GM03348 (cell line): Measurements from ENCODE around the gene NAT16.
"Not testable (repeated sequence)": the region's sequence is repeated elsewhere in the genome, so short reads cannot be mapped to it uniquely, and the experiment has no call there.

Experiments
- DNase-seq: peaks from one replicate; pipeline ENCODE4 v3.0.0; 2012; ENCODE audit warnings: low spot score

Gene NAT16

GRCh38 chr7:101201695-101202602 lies 21.9 kb upstream of the NAT16 start:
- peak; percentile 40 for DNase-seq

GRCh38 chr7:101200862-101201599 lies 20.9 kb upstream of the NAT16 start, which contains the start of gene MOGAT3:
MOGAT3 (minus strand) TSS chr7:101201036; CDS start chr7:101200854, 182 bp downstream.
- no peak for DNase-seq

- no peak for DNase-seq
Observed at GRCh38 chr7:101200504-101200861, 20.4 kb upstream of the NAT16 start.

DNA sequence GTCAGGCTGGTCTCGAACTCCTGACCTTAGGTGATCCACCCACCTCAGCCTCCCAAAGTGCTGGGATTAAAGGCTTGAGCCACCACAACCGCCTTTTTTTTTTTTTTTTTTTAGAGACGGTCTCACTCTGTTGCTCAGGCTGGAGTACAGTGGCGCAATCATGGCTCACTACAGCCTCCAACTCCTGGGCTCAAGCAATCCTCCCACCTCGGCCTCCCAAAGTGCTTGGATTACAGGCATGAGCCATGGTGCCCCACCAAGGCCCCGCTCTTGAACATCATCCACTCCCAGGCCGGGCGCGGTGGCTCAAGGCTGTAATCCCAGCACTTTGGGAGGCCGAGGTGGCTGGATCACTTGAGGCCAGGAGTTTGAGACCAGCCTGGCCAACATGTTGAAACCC lies 19.4 kb upstream of the NAT16 start:
- DNase-seq = not testable (repeated sequence)

DNA sequence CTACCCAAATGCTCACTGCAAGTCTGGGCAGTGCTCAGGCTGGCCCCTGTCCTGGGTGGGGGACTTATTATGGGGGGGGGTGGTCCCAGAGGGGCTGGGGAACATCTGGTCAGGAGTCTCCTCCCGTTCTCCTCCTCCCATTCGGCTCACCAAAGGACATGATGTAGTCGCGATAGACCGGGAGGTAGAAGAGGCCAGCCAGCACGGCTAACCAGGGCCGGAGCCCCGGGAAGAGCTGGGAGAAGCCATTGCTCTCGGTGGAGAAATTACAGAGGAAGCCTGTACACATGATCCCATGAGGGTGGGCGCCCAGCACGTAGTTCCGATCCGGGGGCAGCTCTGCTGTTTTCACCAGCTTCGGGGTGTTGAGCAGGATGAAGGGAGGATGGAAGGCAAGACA lies 18.4 kb upstream of the NAT16 start:
- DNase-seq = no peak

GRCh38 chr7:101197991-101198390 lies 17.9 kb upstream of the NAT16 start:
- no peak for DNase-seq

DNA sequence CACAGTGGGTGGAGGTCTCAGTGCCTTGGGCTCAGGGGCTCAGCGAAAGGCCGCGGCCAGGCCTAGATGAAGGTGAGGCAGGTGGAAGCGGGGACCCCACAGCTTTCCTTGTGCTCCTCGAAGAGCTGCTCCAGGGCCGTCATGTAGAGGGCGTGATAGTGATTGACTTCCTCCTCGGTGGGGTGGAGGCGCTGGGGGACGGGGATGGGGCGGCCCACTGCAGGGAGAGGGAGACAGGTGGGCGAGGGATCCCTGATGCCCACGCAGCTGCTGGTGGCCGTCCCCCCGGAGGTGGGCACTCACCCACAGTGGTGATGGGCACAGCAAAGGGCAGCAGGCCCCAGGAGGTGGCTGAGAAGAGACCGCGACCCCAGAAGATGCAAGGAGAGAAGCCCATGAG lies 15.8 kb upstream of the NAT16 start:
- no peak for DNase-seq

GRCh38 chr7:101189109-101189508 lies 9.0 kb upstream of the NAT16 start:
- DNase-seq = no peak

DNA sequence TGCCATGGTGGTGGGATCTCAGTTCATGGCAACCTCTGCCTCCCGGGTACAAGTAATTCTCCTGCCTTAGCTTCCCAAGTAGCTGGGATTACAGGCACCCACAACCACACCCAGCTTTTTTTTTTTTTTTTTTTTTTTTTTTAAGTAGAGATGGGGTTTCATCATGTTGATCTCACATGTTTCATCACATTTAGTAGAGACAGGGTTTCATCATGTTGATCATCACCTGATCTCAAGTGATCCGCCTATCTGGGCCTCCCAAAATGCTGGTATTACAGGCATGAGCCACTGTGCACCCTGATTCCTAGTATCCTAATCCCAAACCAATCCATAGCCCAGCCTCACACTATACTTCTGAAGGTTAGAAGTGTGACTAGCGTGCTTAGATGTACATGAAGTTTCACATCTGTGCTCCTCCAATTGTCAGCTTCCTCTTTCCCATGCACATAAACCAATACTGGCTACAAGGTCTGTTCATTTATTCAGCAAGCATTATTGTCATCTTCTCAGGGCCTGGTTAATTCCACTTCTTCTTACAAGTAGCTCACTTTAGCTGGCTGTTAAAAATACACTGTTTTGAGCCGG lies 6.8 kb upstream of the NAT16 start:
- DNase-seq = no peak

DNA sequence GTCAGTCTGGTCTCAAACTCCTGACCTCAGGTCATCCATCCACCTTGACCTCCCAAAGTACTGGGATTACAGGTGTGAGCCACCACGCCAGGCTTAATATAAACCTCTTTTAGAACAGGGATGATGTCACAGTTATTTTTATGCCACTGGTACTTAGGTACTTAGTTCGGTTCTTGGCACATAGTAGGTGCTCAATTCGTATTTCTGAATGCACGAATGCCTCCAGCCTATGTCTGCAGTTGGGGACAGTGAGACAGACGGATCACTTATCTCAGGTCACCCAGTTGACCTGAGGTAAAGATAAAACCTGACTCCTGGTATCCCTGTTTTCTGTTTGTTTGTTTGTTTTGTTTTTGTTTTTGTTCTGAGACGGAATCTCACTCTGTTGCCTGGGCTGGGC lies 6.1 kb upstream of the NAT16 start:
- no peak for DNase-seq

- DNase-seq = peak; percentile 37
Observed at GRCh38 chr7:101185258-101185839, 5.3 kb upstream of the NAT16 start.

- DNase-seq = no peak
Observed at GRCh38 chr7:101179713-101180112, 380 bp downstream of the NAT16 start.

GRCh38 chr7:101179117-101179516 lies 976 bp downstream of the NAT16 start:
- no peak for DNase-seq

- DNase-seq = no peak
Observed at GRCh38 chr7:101177644-101178043, 2.4 kb downstream of the NAT16 start.

- DNase-seq = no peak
Observed at GRCh38 chr7:101175664-101176063, 4.4 kb downstream of the NAT16 start.

DNA sequence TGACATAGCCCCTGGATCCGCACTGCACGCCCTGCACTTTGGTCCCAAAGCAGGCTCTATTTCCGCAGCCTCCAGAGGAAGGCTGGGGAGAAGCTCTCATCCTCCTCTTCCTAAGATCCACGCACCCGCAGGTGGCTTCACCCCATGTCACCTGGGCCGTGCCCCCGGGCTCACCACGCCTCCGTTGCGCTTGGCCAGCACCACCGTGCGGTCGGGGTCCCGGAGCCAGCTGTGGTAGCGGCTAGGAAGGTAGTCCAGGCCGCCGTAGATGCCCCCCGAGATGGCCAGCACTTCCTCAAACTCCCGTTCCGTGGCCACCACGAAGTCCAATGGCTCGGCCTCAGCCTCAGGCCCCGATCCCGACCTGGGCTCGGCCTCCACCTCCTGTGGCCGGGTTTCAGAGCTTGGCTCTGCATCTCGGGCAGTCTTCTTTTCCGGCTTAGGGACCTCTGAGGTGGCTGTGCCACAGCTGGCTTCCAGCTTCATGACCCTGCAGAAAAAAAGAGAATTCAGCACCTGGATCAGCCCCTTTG lies 5.7 kb downstream of the NAT16 start:
- DNase-seq = no peak

GRCh38 chr7:101173752-101174244 lies 6.3 kb downstream of the NAT16 start:
- peak; percentile 78 for DNase-seq

GRCh38 chr7:101172854-101173751 lies 7.0 kb downstream of the NAT16 start:
- peak; percentile 75 for DNase-seq

DNA sequence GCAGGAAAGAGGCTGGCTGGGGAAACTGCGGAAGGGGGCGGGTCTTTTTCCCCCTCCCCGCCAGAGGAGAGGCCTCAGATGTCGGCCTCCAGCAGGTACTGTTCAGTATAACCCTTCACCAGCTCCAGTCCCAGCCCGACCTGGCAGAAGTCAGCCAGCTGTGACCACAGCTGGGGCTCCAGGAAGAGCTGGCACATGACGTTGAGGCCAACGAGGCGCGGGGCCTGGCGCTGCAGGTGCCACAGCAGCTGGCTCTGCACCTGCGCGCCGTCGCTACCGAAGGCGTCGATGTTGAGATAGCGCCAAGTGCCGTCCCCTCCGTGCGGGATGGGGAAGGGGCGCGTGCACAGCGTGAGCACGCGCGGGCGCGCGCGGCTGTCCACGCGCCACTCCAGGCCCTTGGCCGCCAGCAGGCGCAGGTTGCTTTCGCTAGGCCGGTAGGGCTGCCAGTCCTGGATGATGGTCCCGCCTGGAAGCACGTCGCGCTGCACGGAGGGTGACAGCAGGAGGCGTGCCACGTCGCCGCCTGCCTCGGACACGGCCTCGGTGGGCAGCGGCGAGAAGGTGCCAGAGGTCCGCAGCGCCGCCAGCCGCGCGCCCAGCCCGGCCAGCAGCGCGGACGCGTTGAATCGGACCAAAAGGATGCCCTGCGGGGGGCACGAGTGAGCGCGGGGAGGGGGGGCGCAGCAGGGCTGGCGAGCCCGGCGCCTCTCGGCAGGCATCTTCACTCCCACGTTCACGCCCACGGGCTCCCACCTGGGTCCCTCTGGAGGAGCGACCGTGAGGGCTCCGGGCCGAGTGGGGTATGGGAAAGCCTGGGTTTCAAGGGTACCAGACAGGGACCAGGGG lies 7.9 kb downstream of the NAT16 start:
- no peak for DNase-seq

GRCh38 chr7:101171442-101171837 lies 8.7 kb downstream of the NAT16 start:
- no peak for DNase-seq
